Measurements from ENCODE around the gene SIDT1. TPM values are rescaled to one million over a fixed set of nuclear protein-coding genes. Genes with fewer than 3 reads are reported as not detected.

SIDT1 gene
- total RNA-seq, 5 donors from 2014 or later (not counting 1 experiment from before 2014, with no cell fraction given): 44.9 to 75.5 (median 48.7) TPM

DNA sequence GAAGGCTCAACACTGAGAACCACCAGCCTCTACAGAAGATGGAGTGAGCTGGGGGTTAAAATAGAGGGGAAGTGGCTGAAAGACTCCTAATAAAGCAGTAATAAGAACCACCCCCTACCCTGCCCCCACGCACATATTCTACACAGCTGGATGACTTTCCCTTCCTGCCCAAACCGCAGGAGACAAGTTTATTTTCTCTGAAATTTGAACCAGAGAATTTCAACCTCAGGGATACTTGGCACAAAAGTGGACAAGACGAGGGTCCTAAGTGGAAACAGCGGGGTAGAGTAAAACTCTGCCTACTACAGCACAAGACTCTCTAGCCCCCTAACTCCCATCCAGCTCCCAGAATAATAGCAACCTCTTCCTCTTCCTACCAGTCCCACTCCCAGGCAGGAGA lies 135.7 kb downstream of the SIDT1 start:
- peaks cover 24 to 39% (median 28%) of the 10 kb centered on the region in 3 donors for H3K4me1 Mint-ChIP-seq
- Histone ChIP-seq H3K9me3 (no peaks in the 10 kb centered on the region), H3K27me3 (replicated peaks in 1 of 2; ENCODE audit: control insufficient read depth in 2 of 2, extremely low read depth in 1 of 2, insufficient read depth in 2 of 2, low read length in 1 of 2) (no peaks in the 10 kb centered on the region), H3K36me3 (ENCODE audit: control insufficient read depth in 2 of 2, extremely low read depth in 1 of 2, insufficient read depth in 1 of 2, low read length in 1 of 2) (peaks cover 0 to 26% of the 10 kb centered on the region in 2 donors), H3K27ac (ENCODE audit: low read length) (no peak overlapping the region), H3K4me1 (ENCODE audit: control insufficient read depth in 1 of 2, extremely low read depth in 1 of 2, insufficient read depth in 2 of 2, low read length in 2 of 2) (peaks cover 0 to 4% of the 10 kb centered on the region in 2 experiments), H3K4me3 (ENCODE audit: control insufficient read depth in 1 of 2, extremely low read depth in 1 of 2, low read length in 1 of 2) (no peak overlapping the region)
- no peak for DNase-seq
- no peak overlapping the region for H3K4me3 Mint-ChIP-seq
- ChIA-PET POLR2A (no interaction called here), CTCF (interaction anchor here (0.6 to 1.1 kb wide), 4 partner anchors 10 to 1600 kb away, joined by 3 to 4 read pairs (median 4); no protein-coding TSS in a partner anchor)
- H3K9me3 Mint-ChIP-seq: no peaks in the 10 kb centered on the region
- H3K27ac Mint-ChIP-seq: peak overlapping the region in 1 of 2 donors; percentile 6
- WGBS (ENCODE audit: insufficient coverage): 75% methylated on average over 2 of the region's 4 CpGs
- peaks cover 63% of the 10 kb centered on the region for H3K36me3 Mint-ChIP-seq
- ATAC-seq (replicated peaks in 1 of 4): no peak
- no peaks in the 10 kb centered on the region for H3K27me3 Mint-ChIP-seq

DNA sequence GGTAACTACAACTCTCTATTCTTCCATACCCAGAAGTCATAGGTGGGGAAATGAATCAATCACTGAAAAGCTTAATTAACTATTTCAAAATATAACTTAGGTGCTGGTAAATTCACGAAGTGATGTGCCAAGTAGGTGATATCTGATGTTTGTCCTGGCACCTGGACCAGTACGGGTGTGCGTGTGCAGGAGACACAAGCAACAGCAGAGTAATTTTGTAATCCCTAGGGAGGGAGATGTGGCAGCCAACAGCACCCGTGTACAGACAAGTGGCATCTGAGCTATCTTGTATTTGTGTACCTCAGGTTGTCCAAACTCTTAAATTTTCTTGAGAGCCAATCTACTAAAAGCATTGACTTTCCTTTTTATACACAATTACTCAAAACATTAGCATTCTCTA lies 141.2 kb downstream of the SIDT1 start:
- H3K36me3 Mint-ChIP-seq: peaks cover 53% of the 10 kb centered on the region
- peaks cover 8 to 19% (median 18%) of the 10 kb centered on the region in 3 donors for H3K4me1 Mint-ChIP-seq
- no peak overlapping the region for H3K4me3 Mint-ChIP-seq
- no peaks in the 10 kb centered on the region for H3K27me3 ChIP-seq (replicated peaks in 1 of 2; ENCODE audit: control insufficient read depth in 2 of 2, extremely low read depth in 1 of 2, insufficient read depth in 2 of 2, low read length in 1 of 2)
- H3K27ac ChIP-seq (ENCODE audit: low read length): no peak overlapping the region
- ChIA-PET POLR2A (interaction anchor here in 1 of 2 donors (0.5 kb wide), 1 partner anchor 1229 kb away, joined by 3 read pairs; no protein-coding TSS in a partner anchor), CTCF (no interaction called here)
- H3K9me3 Mint-ChIP-seq: no peaks in the 10 kb centered on the region
- no peak for ATAC-seq (replicated peaks in 1 of 4)
- H3K27ac Mint-ChIP-seq: no peak overlapping the region
- no peaks in the 10 kb centered on the region for H3K9me3 ChIP-seq
- 100% methylated on average over 3 of the region's 4 CpGs for WGBS (ENCODE audit: insufficient coverage)
- DNase-seq: no peak
- H3K36me3 ChIP-seq (ENCODE audit: control insufficient read depth in 2 of 2, extremely low read depth in 1 of 2, insufficient read depth in 1 of 2, low read length in 1 of 2): peaks cover 0 to 32% of the 10 kb centered on the region in 2 donors
- no peak overlapping the region for H3K4me3 ChIP-seq (ENCODE audit: control insufficient read depth in 1 of 2, extremely low read depth in 1 of 2, low read length in 1 of 2)
- no peaks in the 10 kb centered on the region for H3K27me3 Mint-ChIP-seq
- H3K4me1 ChIP-seq (ENCODE audit: control insufficient read depth in 1 of 2, extremely low read depth in 1 of 2, insufficient read depth in 2 of 2, low read length in 2 of 2): no peaks in the 10 kb centered on the region

DNA sequence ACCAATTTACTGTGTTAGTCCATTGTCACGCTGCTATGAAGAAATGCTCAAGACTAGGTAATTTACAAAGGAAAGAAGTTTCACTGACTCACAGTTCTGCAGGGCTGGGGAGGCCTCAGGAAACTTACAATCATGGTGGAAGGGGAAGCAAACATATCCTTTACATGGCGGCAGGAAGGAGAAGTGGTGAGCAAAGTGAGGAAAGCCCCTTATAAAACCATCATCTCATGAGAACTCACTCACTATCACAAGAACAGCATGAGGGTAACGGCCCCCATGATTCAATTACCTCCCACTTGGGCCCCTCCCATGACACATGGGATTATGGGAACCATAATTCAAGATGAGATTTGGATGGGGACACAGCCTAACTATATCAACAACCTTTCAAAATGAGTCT lies 143.9 kb downstream of the SIDT1 start:
- H3K4me3 ChIP-seq (ENCODE audit: control insufficient read depth in 1 of 2, extremely low read depth in 1 of 2, low read length in 1 of 2): no peak overlapping the region
- ATAC-seq (replicated peaks in 1 of 4) (no peak), DNase-seq (no peak)
- Mint-ChIP-seq H3K27ac (peak overlapping the region in 1 of 2 donors; percentile 72), H3K9me3 (no peaks in the 10 kb centered on the region), H3K27me3 (no peaks in the 10 kb centered on the region), H3K4me3 (no peak overlapping the region), H3K4me1 (peaks cover 5 to 11% (median 7%) of the 10 kb centered on the region in 3 donors), H3K36me3 (peaks cover 39% of the 10 kb centered on the region)
- no peaks in the 10 kb centered on the region for H3K9me3 ChIP-seq
- ChIA-PET CTCF (no interaction called here), POLR2A (interaction anchor here in 1 of 2 donors (0.5 kb wide), 1 partner anchor 51 kb away, joined by 3 read pairs; no protein-coding TSS in a partner anchor)
- peaks cover 0 to 30% of the 10 kb centered on the region in 2 donors for H3K36me3 ChIP-seq (ENCODE audit: control insufficient read depth in 2 of 2, extremely low read depth in 1 of 2, insufficient read depth in 1 of 2, low read length in 1 of 2)
- WGBS (ENCODE audit: insufficient coverage): no CpG with 5 or more reads among the region's 3 CpGs
- no peaks in the 10 kb centered on the region for H3K4me1 ChIP-seq (ENCODE audit: control insufficient read depth in 1 of 2, extremely low read depth in 1 of 2, insufficient read depth in 2 of 2, low read length in 2 of 2)
- H3K27ac ChIP-seq (ENCODE audit: low read length): no peak overlapping the region
- no peaks in the 10 kb centered on the region for H3K27me3 ChIP-seq (replicated peaks in 1 of 2; ENCODE audit: control insufficient read depth in 2 of 2, extremely low read depth in 1 of 2, insufficient read depth in 2 of 2, low read length in 1 of 2)

DNA sequence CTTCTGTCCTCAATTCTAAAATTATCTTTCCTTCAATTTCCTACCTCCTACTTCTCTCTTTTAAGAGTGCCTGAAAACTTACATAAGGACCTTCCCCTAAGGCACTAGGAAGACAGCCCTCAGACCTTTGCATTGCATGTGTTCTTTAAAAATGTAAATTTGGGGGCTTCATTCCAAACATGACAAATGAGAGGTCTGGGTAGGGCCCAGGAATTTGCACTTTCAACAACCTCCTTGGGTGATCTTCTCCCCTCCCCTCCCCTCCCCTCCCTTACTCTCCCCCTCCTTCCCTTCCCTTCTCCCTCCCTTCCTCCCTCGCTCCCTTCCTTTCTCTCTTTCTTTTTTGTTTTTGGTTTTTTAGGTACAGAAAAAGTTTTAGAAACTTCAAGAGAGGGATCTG lies 145.4 kb downstream of the SIDT1 start:
- ATAC-seq (replicated peaks in 1 of 4) (no peak), DNase-seq (no peak)
- peaks cover 6 to 11% (median 6%) of the 10 kb centered on the region in 3 donors for H3K4me1 Mint-ChIP-seq
- Histone ChIP-seq H3K4me3 (ENCODE audit: control insufficient read depth in 1 of 2, extremely low read depth in 1 of 2, low read length in 1 of 2) (no peak overlapping the region), H3K27me3 (replicated peaks in 1 of 2; ENCODE audit: control insufficient read depth in 2 of 2, extremely low read depth in 1 of 2, insufficient read depth in 2 of 2, low read length in 1 of 2) (no peaks in the 10 kb centered on the region), H3K27ac (ENCODE audit: low read length) (no peak overlapping the region), H3K36me3 (ENCODE audit: control insufficient read depth in 2 of 2, extremely low read depth in 1 of 2, insufficient read depth in 1 of 2, low read length in 1 of 2) (peaks cover 0 to 27% of the 10 kb centered on the region in 2 donors), H3K9me3 (no peaks in the 10 kb centered on the region), H3K4me1 (ENCODE audit: control insufficient read depth in 1 of 2, extremely low read depth in 1 of 2, insufficient read depth in 2 of 2, low read length in 2 of 2) (no peaks in the 10 kb centered on the region)
- H3K4me3 Mint-ChIP-seq: no peak overlapping the region
- WGBS (ENCODE audit: insufficient coverage): no CpG with 5 or more reads among the region's 1 CpG
- ChIA-PET POLR2A (interaction anchor here in 1 of 2 donors (0.6 kb wide), 1 partner anchor 44 kb away, joined by 3 read pairs; no protein-coding TSS in a partner anchor), CTCF (no interaction called here)
- no peak overlapping the region for H3K27ac Mint-ChIP-seq
- no peaks in the 10 kb centered on the region for H3K9me3 Mint-ChIP-seq
- H3K36me3 Mint-ChIP-seq: peaks cover 35% of the 10 kb centered on the region
- H3K27me3 Mint-ChIP-seq: no peaks in the 10 kb centered on the region

DNA sequence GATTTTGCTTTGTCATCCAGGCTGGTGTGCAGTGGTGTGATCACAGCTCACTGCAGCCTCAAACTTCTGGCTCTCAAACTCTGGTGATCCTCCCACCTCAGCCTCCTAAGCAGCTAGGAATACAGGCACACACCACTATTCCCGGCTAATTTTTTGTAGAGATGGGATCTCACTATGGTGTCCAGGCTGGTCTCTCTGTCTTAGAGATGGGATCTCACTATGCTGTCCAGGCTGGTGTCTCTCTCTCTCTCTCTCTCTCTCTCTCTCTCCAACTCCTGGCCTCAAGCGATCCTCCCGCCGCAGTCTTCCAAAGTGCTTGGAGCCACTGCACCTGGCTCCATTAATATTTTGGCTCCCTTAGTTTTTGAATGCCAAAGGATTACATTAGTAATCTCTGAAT lies 146.4 kb downstream of the SIDT1 start:
- Mint-ChIP-seq H3K27ac (peak overlapping the region in 1 of 2 donors; percentile 64), H3K27me3 (no peaks in the 10 kb centered on the region), H3K9me3 (peaks cover 0 to under 1% (median 0%) of the 10 kb centered on the region in 3 donors), H3K36me3 (peaks cover 33% of the 10 kb centered on the region), H3K4me1 (peaks cover 6 to 11% (median 6%) of the 10 kb centered on the region in 3 donors), H3K4me3 (no peak overlapping the region)
- ChIA-PET CTCF (no interaction called here), POLR2A (no interaction called here)
- Histone ChIP-seq H3K9me3 (no peaks in the 10 kb centered on the region), H3K4me3 (ENCODE audit: control insufficient read depth in 1 of 2, extremely low read depth in 1 of 2, low read length in 1 of 2) (no peak overlapping the region), H3K27ac (ENCODE audit: low read length) (no peak overlapping the region), H3K4me1 (ENCODE audit: control insufficient read depth in 1 of 2, extremely low read depth in 1 of 2, insufficient read depth in 2 of 2, low read length in 2 of 2) (no peaks in the 10 kb centered on the region), H3K36me3 (ENCODE audit: control insufficient read depth in 2 of 2, extremely low read depth in 1 of 2, insufficient read depth in 1 of 2, low read length in 1 of 2) (peaks cover 0 to 22% of the 10 kb centered on the region in 2 donors), H3K27me3 (replicated peaks in 1 of 2; ENCODE audit: control insufficient read depth in 2 of 2, extremely low read depth in 1 of 2, insufficient read depth in 2 of 2, low read length in 1 of 2) (no peaks in the 10 kb centered on the region)
- ATAC-seq (replicated peaks in 1 of 4) (no peak), DNase-seq (no peak)
- WGBS (ENCODE audit: insufficient coverage): no CpG with 5 or more reads among the region's 4 CpGs

Other genes with a start within 250 kb of the SIDT1 start
- 10 to 100 TPM; 12.2 to 19.9 (median 16.0) TPM for gene CFAP44, start 91.1 kb upstream of the SIDT1 start, total RNA-seq
- gene SPICE1, start 17.4 kb upstream of the SIDT1 start, total RNA-seq: 10 to 100 TPM; 19.3 to 29.3 (median 21.7) TPM
- gene USF3, start 164.1 kb downstream of the SIDT1 start, total RNA-seq: 10 to 100 TPM; 16.9 to 31.7 (median 22.1) TPM
- gene NAA50, start 213.7 kb downstream of the SIDT1 start, total RNA-seq: 10 to 100 TPM; 49.0 to 67.1 (median 61.8) TPM
- 10 to 100 TPM; 14.9 to 23.7 (median 17.8) TPM for gene ATP6V1A, start 214.5 kb downstream of the SIDT1 start, total RNA-seq